HCT116 (cell line): ENCODE data around the gene UGT1A7. TPM values are rescaled to one million over a fixed set of nuclear protein-coding genes. Genes with fewer than 3 reads are reported as not detected.

ENCODE experiments used
- ATAC-seq: fragments of 200-7000 bp; cut with Tn5 transposase; 2 replicates; pipeline ENCODE4 v1.9.1; 2020; ENCODE audit warnings: mild to moderate bottlenecking, moderate library complexity
- BruUV-seq: library from RNA; stranded (reverse); fragments of 400-500 nt; replicated peaks from 2 replicates; lab custom pipeline; 2021; lab: Mats Ljungman, UMichigan
- CTCF ChIA-PET: fragments of 300-600 bp; sonication (Branson Sonifier 250); formaldehyde crosslinking; loops from one replicate; lab custom pipeline; 2021; ENCODE audit warnings: antibody characterized with exemption; lab: Charles Lee
- POLR2A ChIA-PET: fragments of 300-600, 350-600 bp; sonication (Branson Sonifier 250); formaldehyde crosslinking; loops from one replicate; lab custom pipeline; 2021; ENCODE audit warnings: antibody characterized with exemption; lab: Charles Lee
- RAD21 ChIA-PET, 2 experiments: fragments of 300-600 bp; sonication (Branson Sonifier 250); formaldehyde crosslinking; loops; one replicate each; lab custom pipeline; 2023; ENCODE audit warnings: low total read pairs in 2 of 2; ENCODE audit not compliant: uncharacterized antibody in 2 of 2, unreplicated experiment in 2 of 2, low non-redundant PET in 1 of 2; lab: Charles Lee
- DNase-seq: peaks from one replicate; pipeline ENCODE4 v3.0.0-alpha.2; 2010; ENCODE audit warnings: low read depth, low spot score
- H2AFZ ChIP-seq: fragments of 200-600 bp; shearing (Covaris generic), sonication (generic); 2 replicates; pipeline ENCODE4 v1.6.1; 2017; ENCODE audit warnings: low read depth, mixed run types, mixed read lengths, antibody characterized with exemption, low read length; ENCODE audit not compliant: poor library complexity, severe bottlenecking
- H3K27ac ChIP-seq: 2 replicates; pipeline ENCODE4 v1.5.1; 2012; ENCODE audit warnings: low read depth, low read length
- H3K27me3 ChIP-seq: fragments of 200-600 bp; sonication (generic); 2 replicates; pipeline ENCODE4 v1.6.1; 2016; ENCODE audit warnings: mixed run types, low read length, mixed read lengths; ENCODE audit not compliant: insufficient read depth
- H3K36me3 ChIP-seq, 2 experiments: fragments of 200-500 bp in 1 of 2; fragments of 200-600 bp in 1 of 2; sonication (Bioruptor generic) in 1 of 2; sonication (generic) in 1 of 2; 2 replicates each; pipeline versions ENCODE4 v1.5.1 to v1.6.1; 2014 to 2016; ENCODE audit warnings: low read length in 2 of 2, inconsistent platforms in 1 of 2, mixed read lengths in 1 of 2, mixed run types in 1 of 2; ENCODE audit not compliant: insufficient read depth in 2 of 2, control insufficient read depth in 1 of 2
- H3K4me1 ChIP-seq, 2 experiments: fragments of 200-600 bp in 1 of 2; sonication (generic) in 1 of 2; 2 replicates each; pipeline versions ENCODE4 v1.5.1 to v1.6.1; 2012 to 2017; ENCODE audit warnings: low read length in 2 of 2, inconsistent platforms in 1 of 2, mild to moderate bottlenecking in 1 of 2, mixed read lengths in 1 of 2, mixed run types in 1 of 2, moderate library complexity in 1 of 2; ENCODE audit not compliant: insufficient read depth in 2 of 2, control insufficient read depth in 1 of 2
- H3K4me2 ChIP-seq: fragments of 200-600 bp; sonication (generic); 2 replicates; pipeline ENCODE4 v1.6.1; 2017; ENCODE audit warnings: mixed run types, low read length, mixed read lengths
- H3K4me3 ChIP-seq, 2 experiments: fragments of 200-600 bp in 1 of 2; sonication (generic) in 1 of 2; replicated peaks in 1 of 2; 2 replicates each; pipeline ENCODE4 v1.5.1; 2011 to 2016; ENCODE audit warnings: low read length in 2 of 2, control low read depth in 1 of 2, low read depth in 1 of 2, mild to moderate bottlenecking in 1 of 2, mixed read lengths in 1 of 2, mixed run types in 1 of 2
- H3K79me2 ChIP-seq: fragments of 200-600 bp; sonication (generic); 2 replicates; pipeline ENCODE4 v1.6.1; 2017; ENCODE audit warnings: mild to moderate bottlenecking, mixed run types, low read length, moderate library complexity, mixed read lengths; ENCODE audit not compliant: insufficient read depth
- H3K9ac ChIP-seq: fragments of 200-600 bp; sonication (generic); 2 replicates; pipeline ENCODE4 v1.6.1; 2016; ENCODE audit warnings: low read length, mixed read lengths
- H3K9me2 ChIP-seq: fragments of 200-600 bp; sonication (generic), shearing (Covaris generic); 2 replicates; pipeline ENCODE4 v1.6.1; 2017; ENCODE audit warnings: mixed run types, mild to moderate bottlenecking, moderate library complexity; ENCODE audit not compliant: insufficient read depth
- H3K9me3 ChIP-seq, 2 experiments: fragments of 200-500 bp in 1 of 2; fragments of 200-600 bp in 1 of 2; sonication (Bioruptor generic) in 1 of 2; sonication (generic) in 1 of 2; 2 replicates each; pipeline ENCODE4 v1.6.1; 2014 to 2017; ENCODE audit warnings: low read length in 2 of 2, mixed read lengths in 2 of 2, inconsistent platforms in 1 of 2, low read depth in 1 of 2, mild to moderate bottlenecking in 1 of 2, mixed run types in 1 of 2, moderate library complexity in 1 of 2; ENCODE audit not compliant: control insufficient read depth in 1 of 2, insufficient read depth in 1 of 2
- H4K20me1 ChIP-seq: fragments of 200-600 bp; sonication (generic), shearing (Covaris generic); 2 replicates; pipeline ENCODE4 v1.6.1; 2017; ENCODE audit warnings: mixed run types, mild to moderate bottlenecking, moderate library complexity; ENCODE audit not compliant: insufficient read depth
- CBX3 ChIP-seq: IDR thresholded peaks from 2 replicates; pipeline ENCODE4 v1.6.1; 2012; ENCODE audit warnings: low read depth
- CEBPB ChIP-seq: IDR thresholded peaks from 2 replicates; pipeline ENCODE4 v1.6.1; 2012; ENCODE audit warnings: low read depth
- CTCF ChIP-seq, 3 experiments: fragments of 200-600 bp in 1 of 3; sonication (generic) in 1 of 3; IDR thresholded peaks in 2 of 3; conservative IDR thresholded peaks in 1 of 3; 2 replicates each; pipeline ENCODE4 v1.5.1; 2012 to 2017; ENCODE audit warnings: low read depth in 2 of 3, low read length in 2 of 3, antibody characterized with exemption in 1 of 3, borderline replicate concordance in 1 of 3, control low read depth in 1 of 3, mild to moderate bottlenecking in 1 of 3, mixed read lengths in 1 of 3, mixed run types in 1 of 3, moderate library complexity in 1 of 3; ENCODE audit not compliant: insufficient read depth in 1 of 3
- EGR1 ChIP-seq: IDR thresholded peaks from 2 replicates; pipeline ENCODE4 v1.6.1; 2012; ENCODE audit warnings: low read depth
- EZH2 ChIP-seq: fragments of 200-600 bp; sonication (generic); IDR thresholded peaks from 2 replicates; pipeline ENCODE4 v1.6.1; 2017; ENCODE audit warnings: antibody characterized with exemption, mixed run types
- FOSL1 ChIP-seq: IDR thresholded peaks from 2 replicates; pipeline ENCODE4 v1.6.1; 2012; ENCODE audit warnings: low read depth
- JUND ChIP-seq: IDR thresholded peaks from 2 replicates; pipeline ENCODE4 v1.6.1; 2012
- POLR2A ChIP-seq: IDR thresholded peaks from 2 replicates; pipeline ENCODE4 v1.7.0; 2011; ENCODE audit warnings: borderline replicate concordance; ENCODE audit not compliant: insufficient read depth, insufficient read length; ENCODE audit errors: extremely low read depth
- RAD21 ChIP-seq: IDR thresholded peaks from 2 replicates; pipeline ENCODE4 v1.6.1; 2012; ENCODE audit warnings: low read depth, mild to moderate bottlenecking
- SIN3A ChIP-seq: IDR thresholded peaks from 2 replicates; pipeline ENCODE4 v1.6.1; 2012; ENCODE audit warnings: low read depth
- TCF7L2 ChIP-seq: IDR thresholded peaks from 2 replicates; pipeline ENCODE4 v1.7.0; 2011; ENCODE audit warnings: borderline replicate concordance, inconsistent platforms; ENCODE audit not compliant: insufficient read depth, insufficient read length; ENCODE audit errors: extremely low read depth
- ZFX ChIP-seq: fragments of 450-650 bp; IDR thresholded peaks from 2 replicates; pipeline ENCODE4 v1.6.1; 2017
- intact Hi-C: fragments of 100-400 bp; cut with micrococcal nuclease; formaldehyde crosslinking; loops from 2 replicates; pipeline ENCODE4 v1.10.0; 2022
- total RNA-seq: library from RNA; stranded (reverse); gene quantifications from one replicate; pipeline ENCODE4 v1.2.1, GENCODE V29; 2021; ENCODE audit not compliant: unreplicated experiment
- TF ChIP-seq, protein P1 (sequence below): IDR thresholded peaks from 2 replicates; pipeline ENCODE4 v1.6.1; 2012

Gene UGT1A7
- total RNA-seq, 1 experiment from 2014 or later: not detected

- ATAC-seq: no peak
These were observed 41.8 kb upstream of the UGT1A7 start for GRCh38 chr2:233639860-233640259.

More at GRCh38 chr2:233639860-233640259, 41.8 kb upstream of the UGT1A7 start:
- RAD21 ChIA-PET: no interaction called here
- no peaks in the 10 kb centered on the region for H3K27me3 ChIP-seq
- H3K9me3 ChIP-seq: no peaks in the 10 kb centered on the region
- H3K79me2 ChIP-seq: no peaks in the 10 kb centered on the region
- BruUV-seq: no TSS peak
- no peak overlapping the region for H3K4me2 ChIP-seq
- CTCF ChIA-PET: no interaction called here
- POLR2A ChIA-PET: no interaction called here
- H3K9ac ChIP-seq: no peak overlapping the region
- no peak overlapping the region for H3K27ac ChIP-seq
- H3K36me3 ChIP-seq: no peaks in the 10 kb centered on the region
- no peaks in the 10 kb centered on the region for H4K20me1 ChIP-seq
- peaks cover 2 to 5% of the 10 kb centered on the region in 2 experiments; a peak in 3 of 4 replicates for H3K4me1 ChIP-seq
- intact Hi-C loops: no loop called here
- DNase-seq: no peak
- no peaks in the 10 kb centered on the region for H3K9me2 ChIP-seq
- H2AFZ ChIP-seq: no peak overlapping the region
- H3K4me3 ChIP-seq: no peak overlapping the region
- TF ChIP-seq CBX3 (no peak), RAD21 (no peak), SIN3A (no peak), CEBPB (no peak), FOSL1 (no peak), TCF7L2 (no peak), EGR1 (no peak), JUND (no peak), ZFX (no peak), EZH2 (no peak), CTCF (IDR thresholded peaks at IDR 0.05 in 2 of 3, conservative IDR thresholded peaks at IDR 0.05 in 1 of 3; ENCODE audit: borderline replicate concordance in 1 of 3, insufficient read depth in 1 of 3, low read depth in 2 of 3, low read length in 2 of 3) (no peak), POLR2A (no peak)
- TF ChIP-seq, protein P1, sequence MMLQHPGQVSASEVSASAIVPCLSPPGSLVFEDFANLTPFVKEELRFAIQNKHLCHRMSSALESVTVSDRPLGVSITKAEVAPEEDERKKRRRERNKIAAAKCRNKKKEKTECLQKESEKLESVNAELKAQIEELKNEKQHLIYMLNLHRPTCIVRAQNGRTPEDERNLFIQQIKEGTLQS: no peak
